ENCODE data around the gene NELL2.

DNA sequence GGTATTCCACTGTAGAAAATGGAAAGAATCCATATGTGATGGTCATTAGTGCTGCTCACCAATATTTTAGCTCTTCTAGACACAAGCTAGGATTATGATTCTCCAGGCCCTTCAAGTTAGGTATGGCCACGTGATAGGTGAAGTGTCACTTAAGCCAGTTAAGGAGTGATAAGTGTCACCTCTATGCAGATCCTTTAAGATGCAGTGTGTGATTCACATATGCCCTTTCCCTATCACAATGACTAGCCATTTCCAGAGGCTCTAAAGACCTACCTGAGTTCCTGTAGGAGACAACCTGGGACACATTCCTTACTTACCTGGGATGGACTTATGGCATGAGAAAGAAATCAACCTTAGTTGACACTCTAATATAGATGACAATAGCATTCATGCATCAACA, 343.2 kb downstream of the NELL2 start:
- TF ChIP-seq, protein P1, sequence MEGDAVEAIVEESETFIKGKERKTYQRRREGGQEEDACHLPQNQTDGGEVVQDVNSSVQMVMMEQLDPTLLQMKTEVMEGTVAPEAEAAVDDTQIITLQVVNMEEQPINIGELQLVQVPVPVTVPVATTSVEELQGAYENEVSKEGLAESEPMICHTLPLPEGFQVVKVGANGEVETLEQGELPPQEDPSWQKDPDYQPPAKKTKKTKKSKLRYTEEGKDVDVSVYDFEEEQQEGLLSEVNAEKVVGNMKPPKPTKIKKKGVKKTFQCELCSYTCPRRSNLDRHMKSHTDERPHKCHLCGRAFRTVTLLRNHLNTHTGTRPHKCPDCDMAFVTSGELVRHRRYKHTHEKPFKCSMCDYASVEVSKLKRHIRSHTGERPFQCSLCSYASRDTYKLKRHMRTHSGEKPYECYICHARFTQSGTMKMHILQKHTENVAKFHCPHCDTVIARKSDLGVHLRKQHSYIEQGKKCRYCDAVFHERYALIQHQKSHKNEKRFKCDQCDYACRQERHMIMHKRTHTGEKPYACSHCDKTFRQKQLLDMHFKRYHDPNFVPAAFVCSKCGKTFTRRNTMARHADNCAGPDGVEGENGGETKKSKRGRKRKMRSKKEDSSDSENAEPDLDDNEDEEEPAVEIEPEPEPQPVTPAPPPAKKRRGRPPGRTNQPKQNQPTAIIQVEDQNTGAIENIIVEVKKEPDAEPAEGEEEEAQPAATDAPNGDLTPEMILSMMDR (IDR thresholded peaks at IDR 0.05; ENCODE audit: low read depth, low read length, missing input control), result no peak
- TF ChIP-seq, protein P2, sequence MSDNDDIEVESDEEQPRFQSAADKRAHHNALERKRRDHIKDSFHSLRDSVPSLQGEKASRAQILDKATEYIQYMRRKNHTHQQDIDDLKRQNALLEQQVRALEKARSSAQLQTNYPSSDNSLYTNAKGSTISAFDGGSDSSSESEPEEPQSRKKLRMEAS (IDR thresholded peaks at IDR 0.05), result no peak
- TF ChIP-seq, protein P3, sequence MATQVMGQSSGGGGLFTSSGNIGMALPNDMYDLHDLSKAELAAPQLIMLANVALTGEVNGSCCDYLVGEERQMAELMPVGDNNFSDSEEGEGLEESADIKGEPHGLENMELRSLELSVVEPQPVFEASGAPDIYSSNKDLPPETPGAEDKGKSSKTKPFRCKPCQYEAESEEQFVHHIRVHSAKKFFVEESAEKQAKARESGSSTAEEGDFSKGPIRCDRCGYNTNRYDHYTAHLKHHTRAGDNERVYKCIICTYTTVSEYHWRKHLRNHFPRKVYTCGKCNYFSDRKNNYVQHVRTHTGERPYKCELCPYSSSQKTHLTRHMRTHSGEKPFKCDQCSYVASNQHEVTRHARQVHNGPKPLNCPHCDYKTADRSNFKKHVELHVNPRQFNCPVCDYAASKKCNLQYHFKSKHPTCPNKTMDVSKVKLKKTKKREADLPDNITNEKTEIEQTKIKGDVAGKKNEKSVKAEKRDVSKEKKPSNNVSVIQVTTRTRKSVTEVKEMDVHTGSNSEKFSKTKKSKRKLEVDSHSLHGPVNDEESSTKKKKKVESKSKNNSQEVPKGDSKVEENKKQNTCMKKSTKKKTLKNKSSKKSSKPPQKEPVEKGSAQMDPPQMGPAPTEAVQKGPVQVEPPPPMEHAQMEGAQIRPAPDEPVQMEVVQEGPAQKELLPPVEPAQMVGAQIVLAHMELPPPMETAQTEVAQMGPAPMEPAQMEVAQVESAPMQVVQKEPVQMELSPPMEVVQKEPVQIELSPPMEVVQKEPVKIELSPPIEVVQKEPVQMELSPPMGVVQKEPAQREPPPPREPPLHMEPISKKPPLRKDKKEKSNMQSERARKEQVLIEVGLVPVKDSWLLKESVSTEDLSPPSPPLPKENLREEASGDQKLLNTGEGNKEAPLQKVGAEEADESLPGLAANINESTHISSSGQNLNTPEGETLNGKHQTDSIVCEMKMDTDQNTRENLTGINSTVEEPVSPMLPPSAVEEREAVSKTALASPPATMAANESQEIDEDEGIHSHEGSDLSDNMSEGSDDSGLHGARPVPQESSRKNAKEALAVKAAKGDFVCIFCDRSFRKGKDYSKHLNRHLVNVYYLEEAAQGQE (IDR thresholded peaks at IDR 0.05), result no peak

Data from liver (tissue), 2 donors.